HepG2 (cell line): ENCODE measurements around the gene ADGRL3.

ENCODE experiments used
- CBX2 ChIP-seq, 2 experiments: fragments of 200-600 bp in 1 of 2; sonication (generic); formaldehyde crosslinking in 1 of 2; IDR thresholded peaks; 2 replicates each; pipeline versions ENCODE4 v1.7.0 to v1.8.1; 2018 to 2022; ENCODE audit warnings: low read depth in 2 of 2, low read length in 1 of 2, mild to moderate bottlenecking in 1 of 2, missing genetic modification reagents in 1 of 2
- ETV6 ChIP-seq: sonication (generic); formaldehyde crosslinking; conservative IDR thresholded peaks from 2 replicates; pipeline ENCODE4 v1.4.0; 2020; ENCODE audit warnings: missing genetic modification reagents
- HNF4A ChIP-seq: sonication (generic); formaldehyde crosslinking; IDR thresholded peaks from 2 replicates; pipeline ENCODE4 v1.4.0; 2020; ENCODE audit warnings: missing genetic modification reagents
- KAT7 ChIP-seq: IDR thresholded peaks from 2 replicates; pipeline ENCODE4 v1.6.1; 2018; ENCODE audit warnings: borderline replicate concordance, missing compliant biosample characterization
- KDM1A ChIP-seq: IDR thresholded peaks from 2 replicates; pipeline ENCODE4 v1.6.1; 2016; ENCODE audit warnings: missing compliant biosample characterization
- MYC ChIP-seq: sonication (generic); formaldehyde crosslinking; IDR thresholded peaks from 2 replicates; pipeline ENCODE4 v1.9.0; 2021; ENCODE audit warnings: missing genetic modification reagents, borderline replicate concordance
- PHF5A ChIP-seq: IDR thresholded peaks from one replicate; pipeline ENCODE4 v1.6.1; 2018; ENCODE audit warnings: low read depth, missing genetic modification reagents; ENCODE audit not compliant: unreplicated experiment
- POLR2A ChIP-seq, 2 experiments: IDR thresholded peaks; 2 replicates each; pipeline ENCODE4 v1.6.1; 2011; ENCODE audit warnings: low read depth in 2 of 2, low read length in 2 of 2, mild to moderate bottlenecking in 1 of 2, moderate library complexity in 1 of 2; ENCODE audit not compliant: insufficient read depth in 1 of 2
- ZBTB38 ChIP-seq: sonication (generic); formaldehyde crosslinking; IDR thresholded peaks from 2 replicates; pipeline ENCODE4 v1.5.1; 2020; ENCODE audit warnings: mild to moderate bottlenecking, missing genetic modification reagents
- ZNF431 ChIP-seq: sonication (generic); formaldehyde crosslinking; IDR thresholded peaks from 2 replicates; pipeline ENCODE4 v1.9.0; 2022; ENCODE audit warnings: missing genetic modification reagents, low read depth, mild to moderate bottlenecking, borderline replicate concordance
- TF ChIP-seq, protein P1 (sequence below): IDR thresholded peaks from 2 replicates; pipeline ENCODE4 v1.6.1; 2012; ENCODE audit warnings: inconsistent platforms
- TF ChIP-seq, protein P2 (sequence below): sonication (generic); formaldehyde crosslinking; IDR thresholded peaks from 2 replicates; pipeline ENCODE4 v1.5.0; 2020; ENCODE audit warnings: mild to moderate bottlenecking, missing genetic modification reagents, moderate library complexity

DNA sequence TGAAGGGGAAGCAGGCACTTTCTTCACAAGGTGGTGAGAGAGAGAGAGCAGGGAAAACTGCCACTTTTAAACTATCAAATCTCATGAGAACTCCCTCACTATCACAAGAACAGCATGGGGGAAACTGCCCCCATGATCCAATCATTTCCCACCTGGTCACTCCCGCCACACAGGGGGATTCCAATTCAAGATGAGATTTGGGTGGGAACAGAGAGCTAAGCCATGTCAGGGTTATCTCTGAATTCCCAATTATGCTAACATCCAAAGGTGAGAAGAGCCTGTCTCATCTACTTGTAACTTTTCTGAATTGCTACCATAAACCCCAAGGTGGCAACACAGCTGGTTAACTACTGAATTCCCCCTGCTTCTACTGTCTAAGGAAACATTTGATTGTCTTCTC is 758.5 kb downstream of the ADGRL3 start:
- no peak for TF ChIP-seq PHF5A (CRISPR knock-in tag)
- no peak for TF ChIP-seq ETV6 (CRISPR knock-in tag)
- no peak for TF ChIP-seq HNF4A (CRISPR knock-in tag)
- TF ChIP-seq, protein P1, sequence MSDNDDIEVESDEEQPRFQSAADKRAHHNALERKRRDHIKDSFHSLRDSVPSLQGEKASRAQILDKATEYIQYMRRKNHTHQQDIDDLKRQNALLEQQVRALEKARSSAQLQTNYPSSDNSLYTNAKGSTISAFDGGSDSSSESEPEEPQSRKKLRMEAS = no peak
- TF ChIP-seq KAT7 (CRISPR knock-in tag) = no peak
- no peak for TF ChIP-seq KDM1A (CRISPR knock-in tag)
- no peak for TF ChIP-seq ZNF431 (CRISPR knock-in tag)
- TF ChIP-seq, protein P2, sequence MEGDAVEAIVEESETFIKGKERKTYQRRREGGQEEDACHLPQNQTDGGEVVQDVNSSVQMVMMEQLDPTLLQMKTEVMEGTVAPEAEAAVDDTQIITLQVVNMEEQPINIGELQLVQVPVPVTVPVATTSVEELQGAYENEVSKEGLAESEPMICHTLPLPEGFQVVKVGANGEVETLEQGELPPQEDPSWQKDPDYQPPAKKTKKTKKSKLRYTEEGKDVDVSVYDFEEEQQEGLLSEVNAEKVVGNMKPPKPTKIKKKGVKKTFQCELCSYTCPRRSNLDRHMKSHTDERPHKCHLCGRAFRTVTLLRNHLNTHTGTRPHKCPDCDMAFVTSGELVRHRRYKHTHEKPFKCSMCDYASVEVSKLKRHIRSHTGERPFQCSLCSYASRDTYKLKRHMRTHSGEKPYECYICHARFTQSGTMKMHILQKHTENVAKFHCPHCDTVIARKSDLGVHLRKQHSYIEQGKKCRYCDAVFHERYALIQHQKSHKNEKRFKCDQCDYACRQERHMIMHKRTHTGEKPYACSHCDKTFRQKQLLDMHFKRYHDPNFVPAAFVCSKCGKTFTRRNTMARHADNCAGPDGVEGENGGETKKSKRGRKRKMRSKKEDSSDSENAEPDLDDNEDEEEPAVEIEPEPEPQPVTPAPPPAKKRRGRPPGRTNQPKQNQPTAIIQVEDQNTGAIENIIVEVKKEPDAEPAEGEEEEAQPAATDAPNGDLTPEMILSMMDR (CRISPR knock-in tag) = no peak
- no peak for TF ChIP-seq CBX2 (IDR thresholded peaks at IDR 0.05; ENCODE audit: low read depth, low read length)
- no peak for TF ChIP-seq CBX2 (CRISPR knock-in tag; IDR thresholded peaks at IDR 0.05; ENCODE audit: low read depth)
- TF ChIP-seq MYC (CRISPR knock-in tag) = no peak
- no peak for TF ChIP-seq ZBTB38 (CRISPR knock-in tag)
- no peak for TF ChIP-seq POLR2A (IDR thresholded peaks at IDR 0.05; ENCODE audit: insufficient read depth in 1 of 2, low read depth in 2 of 2, low read length in 2 of 2)
